HepG2 (cell line): ENCODE data around the gene KIF19. TPM values are rescaled to one million over a fixed set of nuclear protein-coding genes. Genes with fewer than 3 reads are reported as not detected.

Experiments
- ATAC-seq: fragments of 200-7000 bp; cut with Tn5 transposase; 3 replicates; pipeline ENCODE4 v1.9.1; 2020; ENCODE audit warnings: mild to moderate bottlenecking, moderate library complexity
- BruUV-seq: library from RNA; stranded (reverse); fragments of 400-500 nt; replicated peaks from 2 replicates; lab custom pipeline; 2021; lab: Mats Ljungman, UMichigan
- CTCF ChIA-PET: fragments of 300-600 bp; formaldehyde crosslinking; extraction: SDS; loops from one replicate; lab custom pipeline; 2021; ENCODE audit warnings: low total read pairs, inconsistent platforms, low intra/inter-chr PET ratio; lab: Yijun Ruan, JAX
- POLR2A ChIA-PET: fragments of 350-600 bp; sonication (Branson Sonifier 250); formaldehyde crosslinking; loops from one replicate; lab custom pipeline; 2020; ENCODE audit warnings: antibody characterized with exemption, inconsistent platforms; lab: Yijun Ruan, JAX
- DNase-seq: peaks from one replicate; pipeline ENCODE4 v3.0.0-alpha.2; 2015; ENCODE audit warnings: low spot score
- FAIRE-seq: peaks from 3 replicates; lab custom pipeline; 2011; peaks lifted over from hg19 to GRCh38; lab: Jason Lieb, UNC
- H2AFZ ChIP-seq: one replicate; pipeline ENCODE4 v1.6.1; 2011; ENCODE audit warnings: low read length, inconsistent platforms
- H3K27ac ChIP-seq: fragments of 300-600 bp; 3 replicates; pipeline ENCODE4 v1.8.0; 2011; ENCODE audit warnings: mixed run types, mild to moderate bottlenecking, mixed read lengths, low read length, inconsistent platforms; ENCODE audit not compliant: insufficient read depth; ENCODE audit errors: extremely low read length
- H3K27me3 ChIP-seq, 2 experiments: fragments of 200-600 bp in 1 of 2; 2 replicates in 1 of 2; 3 replicates in 1 of 2; pipeline versions ENCODE4 v1.6.0 to v1.8.0; 2011; ENCODE audit warnings: low read length in 2 of 2, mild to moderate bottlenecking in 2 of 2, moderate library complexity in 2 of 2, inconsistent platforms in 1 of 2; ENCODE audit not compliant: insufficient read depth in 2 of 2, control insufficient read depth in 1 of 2
- H3K36me3 ChIP-seq, 2 experiments: fragments of 200-600 bp in 1 of 2; replicated peaks in 1 of 2; 2 replicates in 1 of 2; 3 replicates in 1 of 2; pipeline versions ENCODE4 v1.5.1 to v1.8.0; 2011; ENCODE audit warnings: low read length in 2 of 2, inconsistent platforms in 1 of 2; ENCODE audit not compliant: insufficient read depth in 2 of 2, control insufficient read depth in 1 of 2
- H3K4me1 ChIP-seq: 2 replicates; pipeline ENCODE4 v1.5.1; 2012; ENCODE audit warnings: low read length, inconsistent platforms; ENCODE audit not compliant: insufficient read depth
- H3K4me2 ChIP-seq: 2 replicates; pipeline ENCODE4 v1.6.0; 2011; ENCODE audit warnings: low read depth, low read length, inconsistent platforms
- H3K4me3 ChIP-seq, 3 experiments: fragments of 200-600 bp in 1 of 3; sonication (generic), shearing (Covaris generic) in 1 of 3; replicated peaks in 1 of 3; 2 replicates each; pipeline ENCODE4 v1.5.1; 2011 to 2016; ENCODE audit warnings: low read length in 3 of 3, inconsistent platforms in 2 of 3, low read depth in 2 of 3, mild to moderate bottlenecking in 2 of 3, control low read depth in 1 of 3, mixed read lengths in 1 of 3; ENCODE audit not compliant: insufficient read depth in 1 of 3
- H3K79me2 ChIP-seq: one replicate; pipeline ENCODE4 v1.6.1; 2011; ENCODE audit warnings: low read length, inconsistent platforms; ENCODE audit not compliant: insufficient read depth
- H3K9ac ChIP-seq: 2 replicates; pipeline ENCODE4 v1.6.0; 2011; ENCODE audit warnings: mild to moderate bottlenecking, low read depth, low read length, inconsistent platforms; ENCODE audit not compliant: insufficient read depth
- H3K9me3 ChIP-seq: 2 replicates; pipeline ENCODE4 v1.5.1; 2012; ENCODE audit warnings: mild to moderate bottlenecking, low read length
- H4K20me1 ChIP-seq: 2 replicates; pipeline ENCODE4 v1.6.0; 2011; ENCODE audit warnings: inconsistent platforms, mild to moderate bottlenecking, low read length, moderate library complexity; ENCODE audit not compliant: insufficient read depth
- HNF4A ChIP-seq: sonication (generic); formaldehyde crosslinking; IDR thresholded peaks from 2 replicates; pipeline ENCODE4 v1.4.0; 2020; ENCODE audit warnings: missing genetic modification reagents
- MYC ChIP-seq: sonication (generic); formaldehyde crosslinking; IDR thresholded peaks from 2 replicates; pipeline ENCODE4 v1.9.0; 2021; ENCODE audit warnings: missing genetic modification reagents, borderline replicate concordance
- NBN ChIP-seq: fragments of 450-650 bp; conservative IDR thresholded peaks from 2 replicates; pipeline ENCODE4 v1.6.1; 2017
- THAP11 ChIP-seq: IDR thresholded peaks from 2 replicates; pipeline ENCODE4 v1.6.1; 2016; ENCODE audit warnings: missing biosample characterization, missing genetic modification reagents
- ZNF10 ChIP-seq: sonication (generic); formaldehyde crosslinking; IDR thresholded peaks from 2 replicates; pipeline ENCODE4 v1.4.0; 2020; ENCODE audit warnings: mild to moderate bottlenecking, low read depth, missing genetic modification reagents, borderline replicate concordance
- ZNF883 ChIP-seq: sonication (generic); formaldehyde crosslinking; IDR thresholded peaks from 2 replicates; pipeline ENCODE4 v1.5.1; 2020; ENCODE audit warnings: mild to moderate bottlenecking, missing genetic modification reagents; ENCODE audit errors: not compliant biosample characterization
- WGBS: methylation state at CpG from one replicate; pipeline ENCODE4 v1.1.6; 2017; ENCODE audit warnings: low lambda C conversion rate; 5-methylcytosine and 5-hydroxymethylcytosine counted together
- in situ Hi-C: cut with HindIII; loops from 2 replicates; pipeline ENCODE4 v1.10.0; 2017; ENCODE audit warnings: low pct_unique_long_range_greater_than_20kb; ENCODE audit not compliant: extremely low pct_ligation_motif_present
- intact Hi-C: fragments of 100-400 bp; cut with micrococcal nuclease; formaldehyde crosslinking; loops from one replicate; pipeline ENCODE4 v1.10.0; 2022; ENCODE audit not compliant: unreplicated experiment
- polyA plus RNA-seq, 8 experiments: library from polyadenylated mRNA; depleted of rRNA in 3 of 8; stranded (reverse) in 7 of 8; unstranded in 1 of 8; fragments of >200 nt; fragmentation: Illumina TruSeq in 4 of 8; extraction: Trizol in 4 of 8; gene quantifications; 2 replicates each; pipeline versions ENCODE4 v1.2.1 to v1.2.3, GENCODE V29; 2011 to 2016; ENCODE audit warnings: low read depth in 4 of 8, missing spikeins in 1 of 8, mixed read lengths in 1 of 8; ENCODE audit not compliant: insufficient read depth in 1 of 8
- total RNA-seq, 5 experiments: library from RNA; depleted of rRNA; stranded (reverse); fragments of >200 nt; fragmentation: Illumina TruSeq; extraction: Trizol; gene quantifications; 2 replicates each; pipeline ENCODE4 v1.2.3, GENCODE V29; 2016; ENCODE audit warnings: low read depth in 1 of 5
- TF ChIP-seq, protein P1 (sequence below): sonication (generic); formaldehyde crosslinking; IDR thresholded peaks from 2 replicates; pipeline ENCODE4 v1.4.0; 2020; ENCODE audit warnings: low read depth, mild to moderate bottlenecking, missing genetic modification reagents
- TF ChIP-seq, protein P2 (sequence below): sonication (generic); formaldehyde crosslinking; IDR thresholded peaks from 2 replicates; pipeline ENCODE4 v1.5.0; 2020; ENCODE audit warnings: mild to moderate bottlenecking, missing genetic modification reagents
- TF ChIP-seq, protein P3 (sequence below): sonication (generic); formaldehyde crosslinking; IDR thresholded peaks from 2 replicates; pipeline ENCODE4 v1.8.1; 2023; ENCODE audit warnings: mild to moderate bottlenecking, inconsistent platforms, moderate library complexity, missing genetic modification reagents, borderline replicate concordance
- TF ChIP-seq, protein P4 (sequence below): sonication (generic); formaldehyde crosslinking; conservative IDR thresholded peaks from 2 replicates; pipeline ENCODE4 v1.4.0; 2020; ENCODE audit warnings: missing genetic modification reagents

KIF19 gene
- total and polyA plus RNA-seq, 2 of the 13 experiments (the other 11 are each of a cell fraction or from before 2014, with no cell fraction given), result not detected

DNA sequence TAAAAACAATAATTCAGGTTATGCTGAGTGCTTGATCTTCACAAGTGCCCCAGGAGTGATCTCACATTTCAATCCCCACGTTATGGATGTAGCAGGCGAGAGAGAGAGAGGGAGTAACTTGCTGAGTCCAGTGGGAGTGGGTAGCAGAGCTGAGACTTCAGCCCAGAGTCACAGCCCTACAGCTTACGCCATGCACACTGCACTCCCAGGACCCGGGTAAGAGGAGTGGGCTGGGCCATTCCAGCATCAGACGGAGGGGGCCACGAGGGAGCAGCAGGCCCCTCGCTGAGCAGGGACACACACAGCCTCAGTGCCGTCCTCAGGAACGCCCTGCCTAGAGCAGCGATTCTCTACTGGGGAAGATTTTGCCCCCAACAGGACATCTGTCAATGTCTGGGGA, 9.8 kb upstream of the KIF19 start:
- Histone ChIP-seq H4K20me1 (no peaks in the 10 kb centered on the region), H3K4me1 (no peaks in the 10 kb centered on the region), H3K27me3 (peaks cover 2 to 22% of the 10 kb centered on the region in 2 experiments), H3K36me3 (no peaks in the 10 kb centered on the region), H3K9ac (no peak overlapping the region), H3K79me2 (no peaks in the 10 kb centered on the region), H3K27ac (no peak overlapping the region), H3K4me2 (no peak overlapping the region), H2AFZ (no peak overlapping the region), H3K9me3 (peaks cover 18% of the 10 kb centered on the region), H3K4me3 (no peak overlapping the region)
- ChIA-PET POLR2A (no interaction called here), CTCF (no interaction called here)
- intact Hi-C loops (no loop called here), in situ Hi-C loops (no loop called here)
- no peak for DNase-seq
- TF ChIP-seq THAP11, result no peak
- TF ChIP-seq ZNF10 (CRISPR knock-in tag), result no peak
- TF ChIP-seq MYC (CRISPR knock-in tag), result no peak
- no peak for TF ChIP-seq HNF4A (CRISPR knock-in tag)
- TF ChIP-seq, protein P1, sequence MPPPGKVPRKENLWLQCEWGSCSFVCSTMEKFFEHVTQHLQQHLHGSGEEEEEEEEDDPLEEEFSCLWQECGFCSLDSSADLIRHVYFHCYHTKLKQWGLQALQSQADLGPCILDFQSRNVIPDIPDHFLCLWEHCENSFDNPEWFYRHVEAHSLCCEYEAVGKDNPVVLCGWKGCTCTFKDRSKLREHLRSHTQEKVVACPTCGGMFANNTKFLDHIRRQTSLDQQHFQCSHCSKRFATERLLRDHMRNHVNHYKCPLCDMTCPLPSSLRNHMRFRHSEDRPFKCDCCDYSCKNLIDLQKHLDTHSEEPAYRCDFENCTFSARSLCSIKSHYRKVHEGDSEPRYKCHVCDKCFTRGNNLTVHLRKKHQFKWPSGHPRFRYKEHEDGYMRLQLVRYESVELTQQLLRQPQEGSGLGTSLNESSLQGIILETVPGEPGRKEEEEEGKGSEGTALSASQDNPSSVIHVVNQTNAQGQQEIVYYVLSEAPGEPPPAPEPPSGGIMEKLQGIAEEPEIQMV (CRISPR knock-in tag), result no peak
- TF ChIP-seq, protein P2, sequence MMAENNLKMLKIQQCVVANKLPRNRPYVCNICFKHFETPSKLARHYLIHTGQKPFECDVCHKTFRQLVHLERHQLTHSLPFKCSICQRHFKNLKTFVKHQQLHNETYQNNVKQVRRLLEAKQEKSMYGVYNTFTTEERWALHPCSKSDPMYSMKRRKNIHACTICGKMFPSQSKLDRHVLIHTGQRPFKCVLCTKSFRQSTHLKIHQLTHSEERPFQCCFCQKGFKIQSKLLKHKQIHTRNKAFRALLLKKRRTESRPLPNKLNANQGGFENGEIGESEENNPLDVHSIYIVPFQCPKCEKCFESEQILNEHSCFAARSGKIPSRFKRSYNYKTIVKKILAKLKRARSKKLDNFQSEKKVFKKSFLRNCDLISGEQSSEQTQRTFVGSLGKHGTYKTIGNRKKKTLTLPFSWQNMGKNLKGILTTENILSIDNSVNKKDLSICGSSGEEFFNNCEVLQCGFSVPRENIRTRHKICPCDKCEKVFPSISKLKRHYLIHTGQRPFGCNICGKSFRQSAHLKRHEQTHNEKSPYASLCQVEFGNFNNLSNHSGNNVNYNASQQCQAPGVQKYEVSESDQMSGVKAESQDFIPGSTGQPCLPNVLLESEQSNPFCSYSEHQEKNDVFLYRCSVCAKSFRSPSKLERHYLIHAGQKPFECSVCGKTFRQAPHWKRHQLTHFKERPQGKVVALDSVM (CRISPR knock-in tag), result no peak
- TF ChIP-seq, protein P3, sequence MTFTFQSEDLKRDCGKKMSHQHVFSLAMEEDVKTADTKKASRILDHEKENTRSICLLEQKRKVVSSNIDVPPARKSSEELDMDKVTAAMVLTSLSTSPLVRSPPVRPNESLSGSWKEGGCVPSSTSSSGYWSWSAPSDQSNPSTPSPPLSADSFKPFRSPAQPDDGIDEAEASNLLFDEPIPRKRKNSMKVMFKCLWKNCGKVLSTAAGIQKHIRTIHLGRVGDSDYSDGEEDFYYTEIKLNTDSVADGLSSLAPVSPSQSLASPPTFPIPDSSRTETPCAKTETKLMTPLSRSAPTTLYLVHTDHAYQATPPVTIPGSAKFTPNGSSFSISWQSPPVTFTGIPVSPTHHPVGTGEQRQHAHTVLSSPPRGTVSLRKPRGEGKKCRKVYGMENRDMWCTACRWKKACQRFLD, result no peak
- TF ChIP-seq ZNF883 (CRISPR knock-in tag), result no peak
- TF ChIP-seq, protein P4, sequence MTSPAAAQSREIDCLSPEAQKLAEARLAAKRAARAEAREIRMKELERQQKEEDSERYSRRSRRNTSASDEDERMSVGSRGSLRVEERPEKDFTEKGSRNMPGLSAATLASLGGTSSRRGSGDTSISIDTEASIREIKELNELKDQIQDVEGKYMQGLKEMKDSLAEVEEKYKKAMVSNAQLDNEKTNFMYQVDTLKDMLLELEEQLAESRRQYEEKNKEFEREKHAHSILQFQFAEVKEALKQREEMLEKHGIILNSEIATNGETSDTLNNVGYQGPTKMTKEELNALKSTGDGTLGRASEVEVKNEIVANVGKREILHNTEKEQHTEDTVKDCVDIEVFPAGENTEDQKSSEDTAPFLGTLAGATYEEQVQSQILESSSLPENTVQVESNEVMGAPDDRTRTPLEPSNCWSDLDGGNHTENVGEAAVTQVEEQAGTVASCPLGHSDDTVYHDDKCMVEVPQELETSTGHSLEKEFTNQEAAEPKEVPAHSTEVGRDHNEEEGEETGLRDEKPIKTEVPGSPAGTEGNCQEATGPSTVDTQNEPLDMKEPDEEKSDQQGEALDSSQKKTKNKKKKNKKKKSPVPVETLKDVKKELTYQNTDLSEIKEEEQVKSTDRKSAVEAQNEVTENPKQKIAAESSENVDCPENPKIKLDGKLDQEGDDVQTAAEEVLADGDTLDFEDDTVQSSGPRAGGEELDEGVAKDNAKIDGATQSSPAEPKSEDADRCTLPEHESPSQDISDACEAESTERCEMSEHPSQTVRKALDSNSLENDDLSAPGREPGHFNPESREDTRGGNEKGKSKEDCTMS, result no peak
- TF ChIP-seq NBN, result no peak
- ATAC-seq, result no peak
- 18% methylated on average over 10 of the region's 10 CpGs for WGBS
- BruUV-seq, result no TSS peak
- no peak for FAIRE-seq
